Ecto neural progenitor cell (in vitro differentiated cells): ENCODE data around the gene PIN4.
"Not testable (repeated sequence)": the region's sequence is repeated elsewhere in the genome, so short reads cannot be mapped to it uniquely, and the experiment has no call there.

Experiments used
- DNase-seq: peaks from one replicate; pipeline ENCODE4 v3.0.0-alpha.2; 2018; ENCODE audit warnings: low spot score

The PIN4 gene

DNA sequence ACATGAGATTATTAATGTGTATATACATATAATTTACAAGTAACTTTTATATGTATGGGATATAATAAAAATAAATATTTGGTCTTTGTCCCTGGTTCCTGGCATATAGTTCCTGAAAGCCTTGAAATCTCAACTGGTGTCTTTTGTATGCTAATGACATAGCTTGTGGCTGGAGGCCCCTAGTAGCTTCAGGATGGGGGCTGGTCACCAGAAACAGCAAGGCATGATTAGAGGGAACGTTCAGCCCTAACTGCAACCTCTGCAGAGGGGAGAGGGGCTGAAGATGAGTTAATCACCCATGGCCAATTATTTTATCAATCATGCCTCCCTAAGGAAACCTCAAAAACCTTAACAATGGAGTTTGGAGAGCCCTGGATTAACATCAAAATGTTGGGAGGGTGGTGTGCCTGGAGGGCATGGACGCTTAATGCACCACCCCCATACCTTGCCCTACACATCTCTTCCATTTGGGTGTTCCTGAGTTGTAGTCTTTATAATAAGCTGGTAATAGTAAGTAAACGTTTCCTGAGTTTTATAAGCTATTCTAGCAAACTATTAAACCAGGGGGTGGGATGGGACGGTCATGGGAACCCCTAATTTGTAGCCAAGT lies 21.3 kb downstream of the PIN4 start:
- DNase-seq, result no peak

DNA sequence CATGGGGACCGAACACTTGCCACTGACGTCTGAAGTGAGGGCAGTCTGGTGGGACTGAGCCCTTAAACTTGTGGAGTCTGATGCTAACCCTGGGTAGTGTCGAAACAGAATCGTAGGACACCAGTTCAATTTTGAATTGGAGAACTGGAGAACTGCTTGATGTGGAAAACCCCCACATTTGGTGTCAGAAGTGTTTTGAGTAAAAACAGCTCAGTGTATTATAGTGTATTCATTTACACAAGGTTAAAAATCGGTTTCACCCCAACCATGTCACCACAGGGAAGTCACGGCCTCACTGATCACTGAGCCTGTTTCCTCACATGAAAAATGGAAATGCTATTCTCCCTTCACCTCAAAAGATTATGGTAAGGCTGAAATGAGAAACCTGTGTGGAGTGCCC lies 21.9 kb downstream of the PIN4 start:
- no peak for DNase-seq

DNA sequence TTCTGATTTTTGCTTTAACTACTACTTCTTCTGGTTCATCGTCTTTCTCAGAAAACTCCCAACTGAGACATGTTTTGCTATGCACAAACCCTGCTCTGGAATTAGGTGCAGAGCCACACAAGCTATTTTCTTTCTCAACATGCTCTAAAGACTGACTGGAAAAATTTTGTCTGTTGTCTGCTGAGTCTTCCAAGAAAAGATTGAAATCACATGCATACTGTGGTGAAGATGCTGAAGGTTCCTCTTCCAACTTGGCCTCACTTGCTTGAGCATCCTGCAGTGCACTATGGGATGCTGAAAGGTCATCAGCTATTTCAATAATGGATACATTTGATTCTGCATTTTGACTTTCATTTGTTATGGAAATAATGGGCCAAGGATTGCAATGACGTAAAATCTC lies 24.1 kb downstream of the PIN4 start:
- no peak for DNase-seq

GRCh38 chrX:72207366-72207765 lies 25.8 kb downstream of the PIN4 start:
- DNase-seq, result no peak

GRCh38 chrX:72208126-72208800 lies 26.7 kb downstream of the PIN4 start:
- no peak for DNase-seq

- DNase-seq, result no peak
Observed at GRCh38 chrX:72216973-72217372, 35.4 kb downstream of the PIN4 start.

GRCh38 chrX:72220375-72220774 lies 38.8 kb downstream of the PIN4 start:
- DNase-seq, result not testable (repeated sequence)

DNA sequence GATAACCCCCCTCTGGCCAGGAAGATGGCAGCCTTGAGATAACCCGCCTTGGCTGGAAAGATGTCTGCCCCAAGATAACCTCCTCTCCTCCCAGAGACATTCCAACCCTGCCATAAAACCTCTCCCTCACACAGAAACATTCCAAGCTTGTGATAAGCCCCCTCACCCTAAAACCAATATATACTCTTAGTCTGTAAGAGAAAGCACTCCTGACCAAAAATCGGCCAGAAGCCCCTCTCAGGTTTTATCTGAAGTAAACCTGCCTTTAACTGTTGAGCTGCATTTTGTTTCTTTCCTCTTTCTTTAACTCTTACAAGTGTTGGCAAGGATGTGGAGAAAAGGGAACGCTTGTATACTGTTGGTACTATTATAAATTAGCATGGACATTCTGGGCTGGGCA lies 48.7 kb downstream of the PIN4 start:
- no peak for DNase-seq

DNA sequence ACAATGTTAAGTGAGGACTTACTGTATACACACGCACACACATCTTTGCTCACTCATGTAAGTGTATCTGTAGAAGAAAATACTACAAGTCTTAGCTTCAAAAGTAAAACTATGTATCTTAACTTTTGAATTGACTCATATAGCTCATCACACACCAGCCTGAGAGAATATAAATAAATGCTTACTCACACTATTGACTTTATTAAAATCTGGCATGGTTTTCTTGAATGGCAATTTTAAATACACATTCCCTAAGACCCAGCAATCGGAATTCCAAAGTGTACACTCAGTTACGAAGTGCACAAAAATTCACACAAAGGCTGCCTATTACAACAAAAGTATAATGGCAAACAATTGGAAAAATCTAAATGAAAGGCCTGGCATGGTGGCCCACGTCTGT lies 55.3 kb downstream of the PIN4 start:
- DNase-seq, result no peak

DNA sequence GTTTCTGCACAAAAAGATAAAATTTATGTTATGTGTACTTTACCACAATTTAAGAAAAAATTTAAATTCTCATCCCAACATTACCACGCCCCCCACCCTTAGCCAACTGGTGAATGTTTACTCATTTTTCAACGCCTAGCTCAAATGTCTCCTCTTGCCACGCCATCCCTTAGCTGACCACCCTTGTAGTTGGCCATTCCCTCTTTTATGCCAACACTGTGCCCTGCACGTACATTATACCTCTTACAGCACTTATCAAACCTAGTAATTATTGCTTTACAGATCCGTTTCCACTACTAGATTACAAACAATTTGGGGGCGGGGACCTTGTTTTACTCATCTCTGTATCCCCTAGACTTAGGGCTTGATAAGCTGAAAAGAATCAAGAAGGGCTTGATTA lies 56.6 kb downstream of the PIN4 start:
- no peak for DNase-seq

DNA sequence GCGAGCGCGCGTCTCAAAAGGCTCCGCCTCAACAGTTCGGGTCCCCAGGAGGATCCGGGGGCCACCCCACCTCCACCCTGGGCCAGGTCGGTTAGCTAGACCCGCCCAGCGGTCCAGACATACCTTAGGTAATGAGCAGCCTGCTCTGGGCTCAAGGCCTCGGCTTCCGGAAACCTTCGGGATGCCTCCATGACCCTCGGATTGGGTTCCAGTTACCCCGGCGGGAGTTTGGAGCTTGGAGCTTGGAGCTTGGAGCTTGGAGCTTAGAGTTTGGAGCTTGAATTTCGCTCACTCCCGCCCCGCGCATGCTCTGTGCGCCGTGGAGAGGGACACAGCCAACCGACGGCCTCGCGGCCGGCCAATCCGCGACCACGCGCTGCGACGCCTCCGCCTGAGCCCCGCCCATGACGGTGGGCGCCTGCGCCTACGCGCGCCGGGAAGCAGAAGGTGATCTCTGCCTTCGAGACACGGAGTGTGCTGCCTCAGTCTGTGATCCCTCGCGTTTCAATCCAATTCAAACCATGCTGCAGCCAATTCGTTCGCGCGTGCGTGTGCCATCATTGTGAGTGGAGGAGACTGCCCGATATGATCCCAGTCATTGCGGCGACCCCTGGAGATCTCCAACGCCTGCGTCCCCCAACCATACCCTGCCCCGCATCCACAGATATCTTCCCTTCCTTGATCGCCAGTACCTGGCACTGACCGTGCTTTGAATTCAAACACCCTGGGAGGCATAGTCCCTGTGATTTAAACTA lies 57.3 kb downstream of the PIN4 start, which contains the start of gene ERCC6L:
TSS of gene ERCC6L (minus strand) at position 307 of the 755 bp plus-strand sequence. CDS start at position 191, 116 bp downstream.
- DNase-seq, result peak; percentile 91

DNA sequence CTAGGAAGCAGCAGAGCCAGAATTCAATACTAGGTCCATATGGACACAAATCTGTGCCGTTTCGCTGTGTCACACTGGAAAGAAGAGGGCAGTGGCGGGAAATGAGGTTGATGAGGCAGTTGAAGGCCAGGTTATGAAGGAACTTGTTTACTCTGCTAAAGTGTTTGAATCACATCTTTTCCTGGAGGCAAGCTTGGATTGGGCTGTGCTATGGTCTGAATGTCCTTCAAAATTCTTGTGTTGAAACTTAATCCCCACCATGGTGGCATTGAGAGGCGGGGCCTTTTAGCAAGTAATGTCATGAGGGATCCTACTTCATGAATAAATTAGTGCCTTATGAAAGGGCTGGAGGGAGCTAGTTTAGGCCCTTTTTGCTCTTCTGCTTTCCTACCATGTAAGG lies 59.4 kb downstream of the PIN4 start:
- no peak for DNase-seq

DNA sequence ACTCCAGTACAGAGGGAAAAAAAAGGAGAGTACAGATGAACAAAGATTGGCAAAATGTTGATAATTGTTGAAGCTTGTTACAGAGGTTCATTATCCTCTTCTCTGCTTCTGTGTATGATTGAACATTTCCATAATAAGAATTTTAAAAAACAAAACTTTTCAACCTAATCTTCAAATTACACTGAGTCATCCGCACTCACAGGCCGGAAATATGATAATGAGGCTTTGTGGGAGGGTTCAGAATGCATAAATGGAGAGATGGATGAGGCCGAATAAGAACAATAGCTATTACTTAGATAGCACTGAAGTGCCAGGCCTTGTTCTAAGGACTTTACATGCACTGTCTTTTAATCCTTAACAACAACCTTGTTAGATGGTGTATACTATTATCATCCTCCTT lies 61.9 kb downstream of the PIN4 start:
- no peak for DNase-seq

DNA sequence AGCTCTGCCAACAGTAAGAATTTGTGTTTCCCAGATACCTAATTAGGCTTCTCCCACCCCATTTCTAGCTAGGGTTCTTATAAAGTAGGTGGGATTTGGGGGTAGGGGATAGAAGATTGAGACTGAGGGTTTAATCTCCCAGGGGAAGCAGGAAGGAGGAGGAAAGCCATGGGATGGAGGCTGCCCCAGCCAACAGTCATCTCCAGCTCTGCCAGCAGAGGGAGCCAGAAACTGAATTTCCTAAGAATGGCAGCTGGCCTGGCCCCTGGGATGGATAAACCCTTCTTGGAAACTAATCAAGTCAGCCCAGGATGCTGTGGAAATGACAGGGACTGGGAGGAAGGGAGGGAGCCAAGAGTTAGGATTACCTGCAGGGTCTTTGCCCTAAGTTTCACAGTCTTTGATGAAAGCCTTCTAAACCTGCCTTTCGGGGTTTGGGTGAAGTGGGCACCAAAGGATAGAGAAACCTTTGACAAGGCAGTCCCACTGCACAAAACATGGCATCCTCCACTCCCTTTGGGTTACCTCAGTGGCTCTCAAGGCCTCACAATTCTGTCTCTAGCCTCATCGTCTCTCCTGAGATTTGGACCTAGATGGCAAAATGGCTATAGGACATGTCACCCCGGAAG lies 64.0 kb downstream of the PIN4 start:
- DNase-seq, result peak; percentile 67

DNA sequence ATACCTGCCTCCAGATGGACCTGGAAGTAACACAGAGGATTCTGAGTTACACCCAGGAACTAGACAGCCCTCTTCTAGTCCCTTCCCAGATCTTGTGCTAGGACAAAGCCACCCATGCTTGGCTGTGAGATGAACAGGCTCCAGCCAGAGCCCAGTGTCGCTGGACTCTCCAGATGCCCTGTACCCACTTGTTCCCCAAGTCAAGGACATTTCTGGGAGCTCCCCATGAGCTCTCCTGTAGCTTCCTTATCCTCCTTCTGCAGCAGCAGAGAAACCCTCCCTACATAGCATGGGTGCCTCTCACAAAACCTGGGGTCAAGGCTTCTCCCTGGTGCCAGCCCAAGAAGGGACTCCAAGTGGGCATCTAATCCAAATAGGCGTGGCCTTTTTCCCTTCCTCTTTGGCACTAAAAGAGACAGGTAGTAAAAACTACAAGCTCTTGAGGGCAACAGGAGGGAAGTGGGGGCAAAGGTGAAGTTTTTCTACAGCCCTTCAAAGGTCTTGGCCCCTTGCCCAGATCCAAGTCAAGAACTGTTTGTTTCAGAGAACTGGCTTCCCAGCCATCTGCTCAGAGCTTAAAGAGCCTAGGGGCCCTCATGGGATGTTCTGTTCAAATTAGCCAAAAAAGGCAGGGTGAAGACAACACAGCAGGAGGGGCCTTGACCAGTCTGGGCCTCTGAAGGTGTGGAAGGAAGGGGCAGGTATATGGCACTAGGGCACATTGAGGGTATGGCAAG lies 65.8 kb downstream of the PIN4 start:
- DNase-seq, result no peak
